Activated CD8-positive, alpha-beta T cell treated with anti-CD3 and anti-CD28 coated beads, Interleukin-2, amount 10 ng/mL, durations not matched to agents 7 days and 5 days (primary cell): ENCODE measurements around the gene ANKS6. TPM values are rescaled to one million over a fixed set of nuclear protein-coding genes. Genes with fewer than 3 reads are reported as not detected.

Source experiments
- ATAC-seq: fragments of 150-1000 bp; cut with Tn5 transposase; one replicate; pipeline ENCODE4 v1.10.0; 2021; ENCODE audit warnings: moderate library complexity
- CTCF ChIA-PET: fragments of 350-600 bp; sonication (Branson Sonifier 250); formaldehyde crosslinking; loops from one replicate; lab custom pipeline; 2021; ENCODE audit warnings: antibody characterized with exemption; lab: Charles Lee
- POLR2A ChIA-PET: fragments of 350-600 bp; sonication (Branson Sonifier 250); formaldehyde crosslinking; loops from one replicate; lab custom pipeline; 2021; ENCODE audit warnings: antibody characterized with exemption; lab: Charles Lee
- DNase-seq: peaks from one replicate; pipeline ENCODE4 v3.0.0-alpha.2; 2020
- H3K27ac Mint-ChIP-seq: one replicate; pipeline ENCODE4 v1.8.0; 2021; ENCODE audit warnings: mild to moderate bottlenecking, mixed read lengths
- H3K27me3 Mint-ChIP-seq: one replicate; pipeline ENCODE4 v1.8.0; 2021; ENCODE audit warnings: low read depth, mixed read lengths
- H3K36me3 Mint-ChIP-seq: one replicate; pipeline ENCODE4 v1.8.0; 2021; ENCODE audit warnings: low read depth, mixed read lengths
- H3K4me1 Mint-ChIP-seq: one replicate; pipeline ENCODE4 v1.8.0; 2021; ENCODE audit warnings: low read depth, mixed read lengths
- H3K4me3 Mint-ChIP-seq: one replicate; pipeline ENCODE4 v1.8.0; 2021; ENCODE audit warnings: mild to moderate bottlenecking, mixed read lengths
- H3K9me3 Mint-ChIP-seq: one replicate; pipeline ENCODE4 v1.8.0; 2022; ENCODE audit warnings: mixed read lengths; ENCODE audit not compliant: insufficient read depth
- total RNA-seq, 2 experiments: library from RNA; stranded (reverse); gene quantifications; one replicate each; pipeline ENCODE4 v1.2.3, GENCODE V29; 2021

The ANKS6 gene
- total RNA-seq, 2 experiments from 2014 or later: 3.8 to 5.8 TPM

- no peak for ATAC-seq
- Mint-ChIP-seq H3K4me1 (no peaks in the 10 kb centered on the region), H3K9me3 (no peaks in the 10 kb centered on the region), H3K4me3 (no peak overlapping the region), H3K36me3 (no peaks in the 10 kb centered on the region), H3K27me3 (peaks cover 30% of the 10 kb centered on the region), H3K27ac (no peak overlapping the region)
- no peak for DNase-seq
- ChIA-PET CTCF (no interaction called here), POLR2A (no interaction called here)
Measured at GRCh38 chr9:98719055-98719454, 77.3 kb downstream of the ANKS6 start.

- H3K27ac Mint-ChIP-seq: no peak overlapping the region
- no peaks in the 10 kb centered on the region for H3K9me3 Mint-ChIP-seq
- ChIA-PET POLR2A (no interaction called here), CTCF (no interaction called here)
- no peaks in the 10 kb centered on the region for H3K4me1 Mint-ChIP-seq
- H3K36me3 Mint-ChIP-seq: no peaks in the 10 kb centered on the region
- no peak overlapping the region for H3K4me3 Mint-ChIP-seq
- ATAC-seq: no peak
- no peak for DNase-seq
- H3K27me3 Mint-ChIP-seq: peaks cover 35% of the 10 kb centered on the region
Measured at GRCh38 chr9:98714833-98715232, 81.5 kb downstream of the ANKS6 start.

- ATAC-seq (no peak), DNase-seq (no peak)
- H3K9me3 Mint-ChIP-seq: no peaks in the 10 kb centered on the region
- peaks cover 39% of the 10 kb centered on the region for H3K27me3 Mint-ChIP-seq
- ChIA-PET CTCF (no interaction called here), POLR2A (no interaction called here)
- H3K4me1 Mint-ChIP-seq: peaks cover 5% of the 10 kb centered on the region
- H3K36me3 Mint-ChIP-seq: no peaks in the 10 kb centered on the region
- H3K4me3 Mint-ChIP-seq: no peak overlapping the region
- H3K27ac Mint-ChIP-seq: no peak overlapping the region
Measured at GRCh38 chr9:98712987-98713386, 83.4 kb downstream of the ANKS6 start.

- DNase-seq (no peak), ATAC-seq (no peak)
- POLR2A ChIA-PET: interaction anchor here (0.6 kb wide), 1 partner anchor 282 kb away, joined by 3 read pairs; no protein-coding TSS in a partner anchor
- Mint-ChIP-seq H3K36me3 (no peaks in the 10 kb centered on the region), H3K27me3 (peaks cover 50% of the 10 kb centered on the region), H3K4me1 (peaks cover 5% of the 10 kb centered on the region), H3K4me3 (no peak overlapping the region), H3K9me3 (no peaks in the 10 kb centered on the region), H3K27ac (no peak overlapping the region)
- CTCF ChIA-PET: no interaction called here
Measured at GRCh38 chr9:98709968-98710965, 86.1 kb downstream of the ANKS6 start.

- Mint-ChIP-seq H3K36me3 (no peaks in the 10 kb centered on the region), H3K9me3 (no peaks in the 10 kb centered on the region), H3K4me3 (no peak within 1 kb of the TSS), H3K27me3 (peaks cover 57% of the 10 kb centered on the region), H3K27ac (no peak within 1 kb of the TSS), H3K4me1 (peaks cover 5% of the 10 kb centered on the region)
- ChIA-PET CTCF (no interaction called here), POLR2A (interaction anchor here (0.6 kb wide), 1 partner anchor 283 kb away, joined by 3 read pairs; no protein-coding TSS in a partner anchor)
- DNase-seq (no peak), ATAC-seq (peak; percentile 24)
Measured at GRCh38 chr9:98708933-98709911, 87.1 kb downstream of the ANKS6 start, which contains the start of gene GABBR2. Gene GABBR2, minus strand, starts transcription at chr9:98708935. Its CDS starts 198 bp downstream, at chr9:98708737.

- CTCF ChIA-PET: no interaction called here
- Mint-ChIP-seq H3K4me1 (peaks cover 5% of the 10 kb centered on the region), H3K36me3 (no peaks in the 10 kb centered on the region), H3K9me3 (no peaks in the 10 kb centered on the region), H3K27me3 (peaks cover 61% of the 10 kb centered on the region), H3K4me3 (no peak overlapping the region), H3K27ac (no peak overlapping the region)
- DNase-seq: no peak
- POLR2A ChIA-PET: no interaction called here
- ATAC-seq: no peak
Measured at GRCh38 chr9:98708103-98708932, 88.0 kb downstream of the ANKS6 start.

- CTCF ChIA-PET: no interaction called here
- Mint-ChIP-seq H3K9me3 (no peaks in the 10 kb centered on the region), H3K36me3 (no peaks in the 10 kb centered on the region), H3K27ac (no peak overlapping the region), H3K4me3 (no peak overlapping the region), H3K4me1 (peaks cover 5% of the 10 kb centered on the region), H3K27me3 (peaks cover 64% of the 10 kb centered on the region)
- peak; percentile 43 for DNase-seq
- POLR2A ChIA-PET: no interaction called here
- peak; percentile 62 for ATAC-seq
Measured at GRCh38 chr9:98707166-98708102, 88.9 kb downstream of the ANKS6 start.

- Mint-ChIP-seq H3K27me3 (peaks cover 64% of the 10 kb centered on the region), H3K9me3 (no peaks in the 10 kb centered on the region), H3K4me3 (no peak overlapping the region), H3K27ac (no peak overlapping the region), H3K4me1 (peaks cover 5% of the 10 kb centered on the region), H3K36me3 (no peaks in the 10 kb centered on the region)
- ChIA-PET CTCF (interaction anchor here (1.0 to 1.2 kb wide), 2 partner anchors 70 to 391 kb away, joined by 3 read pairs; no protein-coding TSS in a partner anchor), POLR2A (no interaction called here)
- ATAC-seq (no peak), DNase-seq (no peak)
Measured at GRCh38 chr9:98706651-98707165, 89.6 kb downstream of the ANKS6 start.

- Mint-ChIP-seq H3K4me1 (no peaks in the 10 kb centered on the region), H3K4me3 (no peak overlapping the region), H3K9me3 (no peaks in the 10 kb centered on the region), H3K36me3 (no peaks in the 10 kb centered on the region), H3K27ac (no peak overlapping the region), H3K27me3 (peaks cover 39% of the 10 kb centered on the region)
- ChIA-PET CTCF (no interaction called here), POLR2A (no interaction called here)
- DNase-seq (no peak), ATAC-seq (no peak)
Measured at GRCh38 chr9:98702835-98703380, 93.4 kb downstream of the ANKS6 start.

- ChIA-PET POLR2A (no interaction called here), CTCF (no interaction called here)
- Mint-ChIP-seq H3K27me3 (peaks cover 36% of the 10 kb centered on the region), H3K36me3 (no peaks in the 10 kb centered on the region), H3K27ac (no peak overlapping the region), H3K4me1 (no peaks in the 10 kb centered on the region), H3K9me3 (no peaks in the 10 kb centered on the region), H3K4me3 (no peak overlapping the region)
- no peak for DNase-seq
- ATAC-seq: no peak
Measured at GRCh38 chr9:98702340-98702739, 94.0 kb downstream of the ANKS6 start.
